HG03060 (cell line): Measurements from ENCODE around the gene NYAP2.

ENCODE experiments used
- ATAC-seq: cut with Tn5 transposase; IDR thresholded peaks from one replicate; pipeline ENCODE4 v1.9.1; 2021; ENCODE audit warnings: low read depth, moderate number of reproducible peaks; ENCODE audit not compliant: unreplicated experiment

The NYAP2 gene

DNA sequence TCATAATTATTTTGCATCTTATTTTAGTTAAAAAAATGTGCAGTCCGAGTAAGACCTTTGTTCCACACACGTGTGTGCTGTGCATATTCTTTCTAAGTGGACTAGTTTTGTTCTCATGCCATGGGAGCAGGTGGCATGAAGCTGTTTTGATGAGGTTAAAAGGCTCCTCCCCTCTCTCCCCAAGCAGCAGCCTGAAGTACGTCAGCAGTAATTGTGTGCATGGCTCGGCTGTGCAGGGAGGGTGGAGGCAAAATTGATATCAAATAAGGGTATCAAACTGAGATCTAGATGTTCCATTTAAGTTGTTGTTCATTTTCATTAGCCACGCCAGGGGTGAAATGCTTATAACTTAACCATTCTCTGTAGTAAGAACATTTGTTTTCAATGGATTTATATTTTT lies at the start of gene NYAP2:
NYAP2 (plus strand) TSS at position 207 of the 400 bp plus-strand sequence. CDS start 9,171 bp downstream, outside the sequence.
- no peak for ATAC-seq

DNA sequence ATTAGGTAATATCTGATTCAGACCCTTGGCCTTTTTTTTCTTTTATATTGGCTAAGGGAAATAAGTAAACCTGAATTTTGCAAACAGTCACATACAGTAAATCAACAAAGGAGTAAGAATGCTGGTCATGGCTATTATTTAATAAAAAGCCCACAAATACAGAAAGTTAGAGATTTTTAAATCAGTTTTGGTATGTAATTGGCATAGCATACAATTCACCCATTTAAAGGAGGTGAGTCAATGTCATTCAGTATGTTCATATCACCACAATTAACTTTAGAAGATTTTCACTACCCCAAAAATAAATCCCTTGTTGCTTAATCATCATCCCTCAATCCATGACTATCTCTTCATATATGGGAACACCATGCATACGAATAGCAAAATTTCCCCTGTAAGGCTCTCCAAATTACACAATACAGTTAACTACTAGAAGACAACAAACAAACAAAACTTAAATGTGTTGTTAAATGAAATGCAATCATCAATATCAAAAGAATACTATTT lies 45.9 kb upstream of the NYAP2 start:
- ATAC-seq, result no peak

DNA sequence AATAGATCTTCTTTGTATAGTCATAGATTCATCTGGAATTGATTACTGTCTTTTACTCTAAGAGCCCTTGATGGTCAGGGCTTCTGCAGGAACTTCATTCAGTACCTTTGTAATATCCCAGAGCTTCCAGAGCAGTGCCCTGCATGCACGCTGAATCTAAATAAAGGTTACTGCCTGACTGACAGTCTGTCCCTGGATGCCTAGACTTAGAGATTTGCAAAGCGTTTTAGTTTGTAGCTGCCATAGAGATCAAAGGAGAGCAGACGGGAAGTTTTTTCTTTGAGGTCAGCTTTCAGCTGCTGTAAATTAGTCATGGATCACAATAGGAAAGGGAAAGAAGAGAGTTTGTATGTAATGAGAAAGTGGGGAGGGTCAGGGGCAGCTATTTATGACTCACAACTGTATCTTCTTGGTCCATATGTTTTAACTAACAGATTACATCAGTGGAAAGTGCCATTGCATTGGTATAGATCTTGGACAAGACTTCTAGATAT lies 45.2 kb upstream of the NYAP2 start:
- no peak for ATAC-seq

DNA sequence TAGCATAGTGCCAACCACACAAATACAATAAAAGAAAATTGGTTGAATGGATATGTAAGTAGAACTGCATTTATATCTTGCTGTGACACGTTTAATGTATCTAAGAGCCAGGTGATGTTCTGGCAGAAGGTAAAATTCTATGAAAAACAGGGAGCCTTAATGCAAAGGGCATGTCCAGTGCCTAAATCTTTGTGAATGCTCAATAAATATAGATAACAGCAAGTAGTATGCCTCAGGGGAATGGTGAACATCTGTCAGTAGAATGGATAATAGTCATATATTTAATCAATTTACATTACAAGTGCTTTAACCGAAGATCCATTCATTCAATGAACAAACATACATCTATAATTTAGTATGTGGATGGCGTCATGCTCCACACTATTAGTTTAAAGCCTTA lies 43.7 kb upstream of the NYAP2 start:
- ATAC-seq, result no peak

DNA sequence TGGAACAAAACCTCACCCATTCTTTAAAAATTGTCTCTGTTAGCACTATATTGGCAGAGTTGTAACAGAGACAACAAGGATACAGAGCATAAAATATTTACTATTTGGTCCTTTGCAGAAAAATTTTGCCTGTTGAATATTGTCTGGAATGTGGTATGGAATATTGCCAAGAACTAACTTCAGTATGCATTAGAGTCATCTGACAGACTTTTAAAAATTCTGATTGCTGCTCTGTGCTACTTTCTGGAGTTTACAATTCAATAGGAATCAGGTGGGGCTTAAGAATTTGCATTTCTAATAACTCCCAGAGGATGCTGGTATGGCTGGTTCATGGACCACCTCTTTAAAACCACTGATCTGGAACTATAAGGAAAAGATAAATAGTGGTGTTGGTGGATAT lies 32.8 kb upstream of the NYAP2 start:
- no peak for ATAC-seq

DNA sequence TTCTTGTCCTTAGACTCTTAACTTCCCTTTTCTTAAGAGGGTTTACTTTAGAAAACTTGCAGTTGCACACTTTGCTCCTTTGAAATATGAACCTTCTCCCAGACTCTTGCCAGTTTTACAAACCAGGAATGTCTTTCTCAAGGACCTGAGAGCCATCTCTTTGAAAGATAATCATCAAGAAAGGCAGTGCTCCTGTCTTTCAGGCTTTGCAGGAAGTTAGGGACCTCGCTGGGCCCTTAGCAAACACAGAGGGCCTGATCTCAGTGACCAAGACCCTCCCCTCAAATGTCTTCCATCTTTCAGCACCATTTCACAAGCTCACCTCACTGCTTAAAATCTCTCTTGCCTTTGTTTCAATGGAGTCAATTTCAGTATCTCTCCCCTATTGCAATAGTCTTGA lies 32.0 kb upstream of the NYAP2 start:
- no peak for ATAC-seq

DNA sequence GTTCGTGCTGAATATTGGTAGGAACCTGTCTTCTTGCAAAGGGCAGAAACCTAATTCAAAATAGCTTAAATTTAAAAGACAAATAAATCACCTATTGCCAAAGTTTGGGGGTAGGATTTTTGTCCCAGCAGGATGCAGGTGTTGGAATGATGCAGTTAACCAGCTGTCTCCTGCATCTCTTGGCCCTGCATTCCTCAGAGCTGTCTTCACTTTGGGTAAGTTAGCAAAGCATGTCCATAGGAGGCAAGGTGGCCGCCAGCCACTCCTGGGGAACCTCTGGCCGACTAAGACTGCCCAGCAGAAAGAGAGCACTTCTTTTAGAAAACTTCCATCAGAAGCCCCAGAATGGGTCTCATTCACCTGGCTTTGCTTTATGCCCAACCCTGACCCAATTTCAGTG lies 20.5 kb upstream of the NYAP2 start:
- ATAC-seq, result no peak

DNA sequence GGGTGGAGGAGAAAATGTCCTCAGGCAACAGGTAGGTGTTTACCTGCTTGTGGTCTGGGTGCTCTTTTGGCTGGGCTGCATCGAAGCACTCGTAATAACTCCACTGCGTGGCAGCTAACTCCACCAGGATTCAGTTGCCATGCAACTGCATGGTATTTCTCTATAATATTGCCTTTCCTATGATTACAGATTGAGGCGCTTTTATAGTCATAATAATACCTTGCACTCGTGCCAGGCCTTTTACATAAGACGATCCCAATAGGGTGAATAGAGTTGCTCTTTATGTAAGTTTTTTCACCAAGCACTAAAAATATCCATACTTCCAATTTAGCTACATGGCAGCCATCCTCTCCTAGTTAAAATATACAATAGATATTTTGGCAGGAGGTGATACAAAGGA lies 19.7 kb upstream of the NYAP2 start:
- no peak for ATAC-seq

DNA sequence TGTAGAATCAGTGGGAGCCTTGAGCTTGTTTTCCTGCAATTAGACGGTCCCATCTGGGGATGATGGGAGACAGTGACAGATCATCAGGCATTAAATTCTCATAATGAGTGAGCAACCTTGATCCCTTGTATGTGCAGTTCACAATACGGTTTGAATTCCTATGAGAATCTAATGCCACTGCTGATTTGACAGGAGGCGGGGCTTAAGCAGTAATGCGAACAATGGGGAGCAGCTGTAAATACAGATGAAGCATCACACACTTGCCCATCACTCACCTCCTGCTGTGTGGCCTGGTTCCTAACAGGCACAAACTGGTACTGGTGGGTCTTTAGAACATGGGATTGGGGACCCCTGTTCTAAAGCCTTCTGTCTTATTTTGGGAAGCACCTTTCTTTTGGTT lies 17.9 kb upstream of the NYAP2 start:
- no peak for ATAC-seq

DNA sequence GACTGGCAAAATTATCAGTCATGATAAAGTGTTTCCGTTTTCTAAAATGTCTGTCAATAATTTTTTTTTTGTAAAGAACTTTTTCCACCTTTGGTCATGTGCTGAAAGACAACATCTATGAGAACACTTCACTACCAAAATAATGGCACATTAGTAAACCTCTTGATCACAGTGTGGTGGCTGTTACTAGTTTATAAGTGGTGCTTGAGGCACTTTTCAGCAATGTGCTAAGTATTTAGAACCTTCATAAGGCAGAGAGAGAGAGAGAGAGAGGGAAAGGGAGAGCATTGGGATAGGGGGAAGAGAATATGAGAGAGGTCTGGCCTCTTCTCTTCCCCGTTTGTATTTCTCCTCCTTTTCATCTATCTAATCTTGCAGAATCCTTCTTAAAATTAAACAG lies 1.1 kb upstream of the NYAP2 start:
- no peak for ATAC-seq

DNA sequence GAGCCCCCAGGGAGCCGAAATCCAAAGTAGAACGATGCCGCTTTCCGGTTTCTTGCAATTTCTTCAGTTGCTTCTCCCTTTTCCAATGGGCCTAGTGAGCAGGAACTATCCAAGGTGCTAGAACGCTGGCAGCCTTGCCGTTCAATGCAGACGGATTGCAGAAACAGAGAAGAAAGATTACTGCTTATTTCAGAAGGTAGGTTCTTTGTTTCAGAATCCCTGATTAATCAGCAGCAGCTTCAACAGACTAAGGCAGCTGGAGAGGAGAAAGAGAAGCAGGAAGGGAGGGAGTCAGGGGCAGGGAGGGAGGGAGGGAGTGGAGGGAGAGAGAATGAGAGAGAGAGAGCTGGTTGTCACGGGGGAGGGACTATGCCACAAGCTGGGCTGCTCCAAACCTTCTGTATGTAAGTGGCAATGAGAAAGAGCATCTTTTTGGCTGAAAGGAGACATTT lies 576 bp downstream of the NYAP2 start:
- ATAC-seq, result no peak

DNA sequence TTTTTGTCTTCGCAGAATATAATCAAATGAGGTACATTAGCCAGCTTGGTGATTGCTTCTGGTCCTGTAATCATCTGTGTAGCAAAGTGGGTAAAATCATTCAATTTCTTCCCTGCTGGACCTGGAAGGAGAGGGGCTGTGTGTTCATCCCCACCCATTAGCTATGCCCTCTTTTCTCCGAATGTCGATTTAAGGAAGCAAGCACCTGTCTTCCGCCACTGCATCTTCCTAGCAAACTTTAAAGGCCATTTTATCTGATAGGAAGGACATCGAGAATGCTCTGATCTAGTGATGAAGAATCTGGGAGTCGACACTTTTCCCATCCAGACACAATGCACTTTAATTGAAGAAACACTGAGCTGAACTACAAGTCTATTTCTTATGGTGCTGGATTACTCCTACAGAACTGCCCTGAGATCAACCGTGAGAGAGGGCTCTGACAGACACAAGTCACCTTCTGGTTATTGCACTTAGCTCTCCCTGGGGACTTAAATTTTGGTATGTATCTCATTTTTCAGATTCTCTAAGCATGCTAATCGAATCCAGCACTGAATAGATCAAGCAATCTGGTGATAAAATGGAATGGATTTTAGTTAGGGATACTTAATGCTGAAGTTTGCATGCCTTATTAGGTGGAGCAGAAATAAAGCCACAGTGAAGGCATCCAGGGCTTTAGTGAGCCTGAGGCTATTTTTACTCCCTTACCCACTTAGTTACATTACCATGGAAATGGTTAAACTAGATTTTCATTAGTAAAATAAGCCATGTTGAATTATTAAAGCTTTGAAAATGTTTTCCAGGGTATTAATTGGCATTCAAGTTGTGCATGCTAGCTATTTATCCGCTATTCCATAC lies 1.3 kb downstream of the NYAP2 start:
- ATAC-seq, result no peak

DNA sequence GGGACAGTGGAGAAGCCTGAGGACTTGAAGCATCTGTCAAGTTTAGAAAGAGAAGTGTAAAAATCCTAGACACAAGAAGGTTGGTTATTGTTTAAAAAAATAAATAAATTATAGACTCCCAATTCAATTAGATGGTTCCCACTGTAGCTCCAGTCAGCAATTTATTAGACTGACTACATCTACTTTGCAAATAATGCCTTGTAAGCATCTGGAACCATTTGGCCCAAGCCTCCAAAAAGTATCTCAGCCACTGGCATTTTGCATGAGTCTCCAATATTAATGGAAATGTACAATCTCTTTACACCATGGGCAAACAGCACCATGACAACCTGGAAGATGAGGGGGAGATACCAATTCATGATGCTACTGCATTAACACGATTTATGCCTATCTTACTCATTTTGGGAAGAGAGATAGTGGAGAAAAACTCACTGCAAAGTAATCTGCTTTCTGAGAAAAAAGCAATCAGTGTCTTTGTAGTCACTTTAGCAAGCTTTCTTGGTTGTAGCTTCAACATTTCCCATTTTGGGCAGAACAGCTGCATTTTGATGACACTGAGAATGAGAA lies 2.8 kb downstream of the NYAP2 start:
- no peak for ATAC-seq

DNA sequence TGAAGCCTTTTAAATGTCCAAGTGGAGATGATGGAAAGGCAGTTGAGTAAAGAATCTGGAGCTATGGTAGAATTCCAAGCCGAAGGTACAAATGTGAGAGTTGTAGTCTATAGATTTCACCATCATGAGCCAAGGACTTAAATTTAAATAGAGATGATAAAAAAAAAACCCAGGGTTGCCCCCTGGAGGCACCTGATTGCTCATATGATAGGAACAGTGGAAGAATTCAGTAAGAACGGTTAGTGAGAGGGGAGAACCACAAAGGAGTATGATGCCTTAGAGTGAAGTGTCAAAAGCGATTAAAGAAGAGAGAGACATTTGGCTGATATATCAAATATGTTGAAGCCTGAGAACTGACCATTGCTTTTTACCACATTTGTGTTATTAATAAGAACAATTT lies 11.9 kb downstream of the NYAP2 start:
- no peak for ATAC-seq

DNA sequence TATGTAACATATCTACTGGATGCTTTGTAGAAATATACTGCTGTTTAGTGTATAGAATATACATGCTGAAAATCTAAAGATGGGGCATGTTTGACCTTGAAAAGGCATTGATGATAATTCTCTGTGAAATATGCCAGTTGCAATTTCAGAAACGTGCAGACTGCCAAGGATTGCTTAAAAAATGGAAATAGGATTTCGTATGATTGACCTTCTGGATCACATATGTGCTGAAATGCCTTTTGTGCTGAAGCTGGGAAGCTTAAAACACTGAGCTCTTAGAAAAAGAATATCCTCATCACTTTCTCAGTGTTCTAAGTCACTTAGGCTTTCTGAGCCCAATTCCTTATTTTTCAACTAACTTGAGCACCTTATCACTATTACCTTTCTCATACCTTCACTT lies 14.3 kb downstream of the NYAP2 start:
- no peak for ATAC-seq

DNA sequence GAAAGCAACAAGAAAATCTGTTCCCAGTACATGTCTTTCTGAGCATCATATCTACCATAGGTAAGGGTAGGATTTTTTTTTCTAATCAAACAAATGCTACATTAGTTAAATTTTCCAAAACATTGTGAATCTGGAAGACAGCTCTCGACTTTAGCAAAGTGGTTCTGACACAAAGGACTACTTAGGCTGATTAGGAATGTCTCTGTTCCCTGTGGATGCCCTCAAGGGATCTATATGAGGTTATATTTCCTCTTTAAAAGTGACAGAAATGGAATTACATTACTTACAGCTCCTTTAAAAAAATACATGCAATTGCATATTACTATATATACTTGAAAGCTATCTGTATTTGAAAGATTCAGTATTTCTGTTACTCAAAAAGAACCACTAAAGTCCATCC lies 15.4 kb downstream of the NYAP2 start:
- no peak for ATAC-seq

DNA sequence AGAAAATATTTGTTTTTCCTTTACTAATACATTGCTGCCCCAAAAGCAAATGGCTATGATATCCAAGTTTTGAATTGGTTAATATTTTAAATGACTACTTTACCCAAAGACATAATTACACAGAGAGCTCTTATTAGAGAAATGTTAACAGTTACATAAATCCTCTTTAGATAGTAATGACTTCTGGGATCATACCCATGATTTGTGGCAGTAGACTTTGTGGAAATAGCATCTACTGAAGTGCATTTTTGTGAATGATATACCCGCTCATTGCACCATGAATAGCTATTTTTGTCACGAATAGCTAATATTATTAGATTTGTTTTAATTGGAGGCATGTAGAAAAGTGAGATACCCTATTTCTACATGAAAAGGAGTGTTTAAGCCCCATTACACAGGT lies 15.8 kb downstream of the NYAP2 start:
- ATAC-seq, result no peak

DNA sequence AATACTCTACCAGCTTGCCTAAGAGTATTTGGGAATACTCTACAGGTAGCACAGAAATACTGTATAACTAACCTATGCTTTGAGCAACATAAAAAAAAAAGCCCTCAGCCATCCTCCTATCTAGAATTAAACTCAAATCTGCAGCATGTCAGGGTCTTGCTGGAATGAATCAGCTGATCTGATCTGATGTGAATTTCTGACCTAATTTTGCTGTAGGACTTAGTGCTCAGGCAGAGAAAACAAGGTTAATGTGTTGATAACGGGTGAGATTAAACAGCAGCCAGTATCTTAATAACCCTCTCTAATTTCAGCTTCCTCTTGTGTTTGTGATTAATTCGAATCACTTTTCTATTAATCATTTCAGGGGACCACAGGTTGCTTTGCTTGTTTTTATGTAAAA lies 16.3 kb downstream of the NYAP2 start:
- no peak for ATAC-seq

DNA sequence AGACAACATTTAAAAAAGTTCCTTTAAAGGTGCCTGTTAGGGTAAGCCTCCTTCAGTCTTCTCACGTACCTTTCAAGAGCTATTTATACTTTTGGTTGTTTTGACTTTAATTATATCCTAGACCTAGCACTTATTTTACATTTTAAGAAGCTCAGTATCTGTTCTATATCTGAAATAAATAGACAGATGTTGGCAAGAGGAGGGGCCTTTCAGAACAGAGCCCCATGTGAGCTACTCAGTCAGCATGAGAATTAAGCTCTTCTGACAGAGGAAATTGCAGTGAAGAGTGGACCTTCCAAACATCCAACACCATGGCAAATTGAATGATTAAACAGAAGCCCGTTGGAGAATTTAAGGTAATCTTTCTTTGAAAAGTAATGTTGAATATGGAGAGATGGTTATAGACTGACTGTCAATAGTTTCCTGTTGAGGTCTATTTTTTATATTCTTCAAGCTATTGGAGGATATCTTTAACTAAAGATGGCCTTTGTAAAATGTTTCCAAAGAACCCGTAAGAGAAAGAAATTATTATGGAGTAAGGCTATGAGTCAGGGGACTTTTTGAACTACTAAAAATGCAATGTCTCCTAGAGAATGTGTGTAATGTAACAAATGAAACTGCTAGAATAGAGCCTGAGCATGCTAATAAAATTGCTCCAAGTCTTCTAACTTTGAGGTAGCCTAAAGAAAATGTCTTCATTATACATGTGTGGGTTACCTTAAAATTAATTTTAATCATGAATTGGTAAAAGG lies 17.3 kb downstream of the NYAP2 start:
- no peak for ATAC-seq

DNA sequence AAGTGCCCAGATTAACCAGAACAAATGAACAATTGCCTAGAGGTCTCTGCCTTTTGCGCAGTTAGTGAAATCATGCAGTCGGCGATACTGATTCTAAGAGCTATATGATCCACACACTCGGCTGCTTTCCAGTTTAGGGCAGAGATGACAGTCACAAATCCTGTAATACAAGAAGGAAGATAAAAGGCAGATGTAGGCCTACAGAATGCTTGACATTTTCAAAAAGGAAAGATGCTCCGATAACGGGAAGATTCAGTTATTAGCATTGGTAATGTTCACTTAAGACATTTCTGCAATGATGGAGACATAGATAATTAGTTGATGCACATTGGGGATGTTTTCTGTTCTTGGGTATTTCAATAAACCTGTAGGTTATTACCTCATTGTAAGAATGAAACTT lies 19.5 kb downstream of the NYAP2 start:
- no peak for ATAC-seq

DNA sequence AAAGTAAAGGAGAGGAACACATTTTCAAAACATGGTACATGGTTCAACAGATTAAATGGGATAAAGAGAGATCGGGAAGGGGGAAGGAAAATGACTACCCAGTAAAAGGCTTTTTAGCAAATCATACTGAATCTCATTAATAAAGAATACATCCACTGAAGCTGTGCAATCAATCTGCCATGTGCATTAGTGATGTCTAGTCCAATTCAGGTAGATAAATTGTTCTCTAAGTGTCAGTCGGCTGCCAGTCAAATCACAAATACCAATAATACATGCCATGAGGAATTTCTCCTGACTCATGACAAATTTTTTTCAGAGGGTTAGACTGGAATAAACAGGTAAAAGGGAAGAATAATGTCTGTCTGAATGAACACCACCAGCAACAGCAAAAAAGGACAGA lies 22.6 kb downstream of the NYAP2 start:
- no peak for ATAC-seq
